ENCODE results near the gene ANGEL2.

The ANGEL2 gene

DNA sequence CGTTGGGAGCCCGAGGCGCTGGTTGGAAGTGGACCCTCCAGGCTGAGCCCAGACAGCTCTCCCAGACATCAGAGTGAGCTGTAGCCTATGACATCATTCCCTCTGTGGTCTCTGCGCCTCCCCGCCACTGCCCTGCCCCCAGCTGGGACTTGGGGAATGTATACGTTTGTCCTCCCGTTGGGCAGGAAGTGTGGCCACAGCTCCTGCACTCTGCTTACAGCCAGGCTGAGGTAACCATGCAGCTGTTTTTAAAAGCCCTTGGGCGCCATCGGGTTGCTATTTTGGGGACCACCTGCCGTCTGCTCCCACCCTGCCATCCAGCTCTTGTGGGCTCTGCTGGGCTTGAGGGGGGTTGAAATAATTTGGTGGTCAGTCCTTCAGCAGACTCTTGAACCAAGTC is 57.5 kb downstream of the ANGEL2 start:
- H4K91ac ChIP-seq (ENCODE audit: low read depth, low read length), result no peak overlapping the region
- H3K14ac ChIP-seq (ENCODE audit: low read length), result peak overlapping the region; percentile 46
- no peak overlapping the region for H4K12ac ChIP-seq (ENCODE audit: low read depth, low read length)
- no peak overlapping the region for H3K18ac ChIP-seq (ENCODE audit: low read length)
- H3K23ac ChIP-seq (ENCODE audit: low read length), result no peak overlapping the region
- no peaks in the 10 kb centered on the region for H3K27me3 ChIP-seq (ENCODE audit: insufficient read depth, low read length)
- no peak overlapping the region for H2AK5ac ChIP-seq (ENCODE audit: low read length)
- H3K4me1 ChIP-seq (ENCODE audit: control insufficient read depth in 1 of 2, insufficient read depth in 2 of 2, low read length in 2 of 2), result peaks cover 12 to 18% of the 10 kb centered on the region in 2 experiments
- H3K4me3 ChIP-seq (ENCODE audit: low read depth, low read length), result no peak overlapping the region
- no peak overlapping the region for H3K27ac ChIP-seq (ENCODE audit: low read depth, low read length)
- no peak overlapping the region for H3K4me2 ChIP-seq (ENCODE audit: low read length)
- H3K36me3 ChIP-seq (ENCODE audit: control insufficient read depth in 1 of 2, insufficient read depth in 2 of 2, low read length in 2 of 2), result peaks cover 3% of the 10 kb centered on the region in 2 experiments
- no peak overlapping the region for H2BK5ac ChIP-seq (ENCODE audit: low read depth, low read length, poor library complexity)
- H2AFZ ChIP-seq (ENCODE audit: insufficient read depth, low read length, poor library complexity), result no peak overlapping the region
- peak overlapping the region; percentile 77 for H2BK12ac ChIP-seq (ENCODE audit: low read length)
- peaks cover 2% of the 10 kb centered on the region for H3K9me3 ChIP-seq (ENCODE audit: insufficient read depth, low read depth, low read length)
- peaks cover 4% of the 10 kb centered on the region for H3K79me1 ChIP-seq (ENCODE audit: low read length)
- H3K9ac ChIP-seq (ENCODE audit: low read length), result no peak overlapping the region
- no peak overlapping the region for H3K4ac ChIP-seq (ENCODE audit: low read depth, low read length)
- no CpG with 5 or more reads among the region's 10 CpGs for WGBS (ENCODE audit: extremely low coverage, insufficient coverage, insufficient read length)
- no peaks in the 10 kb centered on the region for H3K79me2 ChIP-seq (ENCODE audit: control insufficient read depth, insufficient read depth, low read length, poor library complexity)
- no peak for DNase-seq
- no peak overlapping the region for H2BK120ac ChIP-seq (ENCODE audit: insufficient read depth, low read length, poor library complexity)
- peak overlapping the region; percentile 37 for H4K8ac ChIP-seq (ENCODE audit: low read depth, low read length)

- H3K79me2 ChIP-seq (ENCODE audit: control insufficient read depth, insufficient read depth, low read length, poor library complexity), result no peaks in the 10 kb centered on the region
- peak overlapping the region; percentile 6 for H2BK5ac ChIP-seq (ENCODE audit: low read depth, low read length, poor library complexity)
- no peak overlapping the region for H3K4ac ChIP-seq (ENCODE audit: low read depth, low read length)
- H4K91ac ChIP-seq (ENCODE audit: low read depth, low read length), result no peak overlapping the region
- H3K14ac ChIP-seq (ENCODE audit: low read length), result peak overlapping the region; percentile 46
- H3K4me3 ChIP-seq (ENCODE audit: low read depth, low read length), result no peak overlapping the region
- no peak overlapping the region for H3K4me2 ChIP-seq (ENCODE audit: low read length)
- H2AK5ac ChIP-seq (ENCODE audit: low read length), result no peak overlapping the region
- no peak overlapping the region for H3K9ac ChIP-seq (ENCODE audit: low read length)
- peaks cover under 1% of the 10 kb centered on the region for H3K27me3 ChIP-seq (ENCODE audit: insufficient read depth, low read length)
- no peak overlapping the region for H3K27ac ChIP-seq (ENCODE audit: low read depth, low read length)
- no peak overlapping the region for H4K12ac ChIP-seq (ENCODE audit: low read depth, low read length)
- H2BK12ac ChIP-seq (ENCODE audit: low read length), result peak overlapping the region; percentile 77
- H3K23ac ChIP-seq (ENCODE audit: low read length), result no peak overlapping the region
- H2BK120ac ChIP-seq (ENCODE audit: insufficient read depth, low read length, poor library complexity), result no peak overlapping the region
- peaks cover 3% of the 10 kb centered on the region in 2 experiments for H3K36me3 ChIP-seq (ENCODE audit: control insufficient read depth in 1 of 2, insufficient read depth in 2 of 2, low read length in 2 of 2)
- WGBS (ENCODE audit: extremely low coverage, insufficient coverage, insufficient read length), result no CpG with 5 or more reads among the region's 6 CpGs
- H3K18ac ChIP-seq (ENCODE audit: low read length), result peak overlapping the region; percentile 46
- peaks cover 4% of the 10 kb centered on the region for H3K79me1 ChIP-seq (ENCODE audit: low read length)
- no peak overlapping the region for H2AFZ ChIP-seq (ENCODE audit: insufficient read depth, low read length, poor library complexity)
- DNase-seq, result no peak
- peak overlapping the region; percentile 32 for H4K8ac ChIP-seq (ENCODE audit: low read depth, low read length)
- peaks cover 12 to 18% of the 10 kb centered on the region in 2 experiments for H3K4me1 ChIP-seq (ENCODE audit: control insufficient read depth in 1 of 2, insufficient read depth in 2 of 2, low read length in 2 of 2)
- peaks cover 2% of the 10 kb centered on the region for H3K9me3 ChIP-seq (ENCODE audit: insufficient read depth, low read depth, low read length)
Measured at GRCh38 chr1:212957546-212957945, 58.1 kb downstream of the ANGEL2 start.

- H3K9me3 ChIP-seq (ENCODE audit: insufficient read depth, low read depth, low read length), result peaks cover 2% of the 10 kb centered on the region
- H3K14ac ChIP-seq (ENCODE audit: low read length), result no peak overlapping the region
- H4K91ac ChIP-seq (ENCODE audit: low read depth, low read length), result no peak overlapping the region
- H3K79me2 ChIP-seq (ENCODE audit: control insufficient read depth, insufficient read depth, low read length, poor library complexity), result peaks cover 2% of the 10 kb centered on the region
- no peaks in the 10 kb centered on the region for H3K36me3 ChIP-seq (ENCODE audit: control insufficient read depth in 1 of 2, insufficient read depth in 2 of 2, low read length in 2 of 2)
- peaks cover 4% of the 10 kb centered on the region for H3K79me1 ChIP-seq (ENCODE audit: low read length)
- no peak overlapping the region for H2BK120ac ChIP-seq (ENCODE audit: insufficient read depth, low read length, poor library complexity)
- no peak overlapping the region for H3K27ac ChIP-seq (ENCODE audit: low read depth, low read length)
- peaks cover 8% of the 10 kb centered on the region for H3K27me3 ChIP-seq (ENCODE audit: insufficient read depth, low read length)
- H3K4ac ChIP-seq (ENCODE audit: low read depth, low read length), result no peak overlapping the region
- H3K4me2 ChIP-seq (ENCODE audit: low read length), result no peak overlapping the region
- DNase-seq, result no peak
- H3K9ac ChIP-seq (ENCODE audit: low read length), result no peak overlapping the region
- H3K4me3 ChIP-seq (ENCODE audit: low read depth, low read length), result no peak overlapping the region
- WGBS (ENCODE audit: extremely low coverage, insufficient coverage, insufficient read length), result no CpG with 5 or more reads among the region's 8 CpGs
- H4K12ac ChIP-seq (ENCODE audit: low read depth, low read length), result no peak overlapping the region
- no peak overlapping the region for H3K18ac ChIP-seq (ENCODE audit: low read length)
- H3K23ac ChIP-seq (ENCODE audit: low read length), result no peak overlapping the region
- H2AFZ ChIP-seq (ENCODE audit: insufficient read depth, low read length, poor library complexity), result no peak overlapping the region
- H2BK5ac ChIP-seq (ENCODE audit: low read depth, low read length, poor library complexity), result no peak overlapping the region
- H2AK5ac ChIP-seq (ENCODE audit: low read length), result no peak overlapping the region
- no peak overlapping the region for H2BK12ac ChIP-seq (ENCODE audit: low read length)
- no peak overlapping the region for H4K8ac ChIP-seq (ENCODE audit: low read depth, low read length)
- peaks cover 16 to 22% of the 10 kb centered on the region in 2 experiments for H3K4me1 ChIP-seq (ENCODE audit: control insufficient read depth in 1 of 2, insufficient read depth in 2 of 2, low read length in 2 of 2)
Measured at GRCh38 chr1:212955961-212956620, 59.6 kb downstream of the ANGEL2 start.

DNA sequence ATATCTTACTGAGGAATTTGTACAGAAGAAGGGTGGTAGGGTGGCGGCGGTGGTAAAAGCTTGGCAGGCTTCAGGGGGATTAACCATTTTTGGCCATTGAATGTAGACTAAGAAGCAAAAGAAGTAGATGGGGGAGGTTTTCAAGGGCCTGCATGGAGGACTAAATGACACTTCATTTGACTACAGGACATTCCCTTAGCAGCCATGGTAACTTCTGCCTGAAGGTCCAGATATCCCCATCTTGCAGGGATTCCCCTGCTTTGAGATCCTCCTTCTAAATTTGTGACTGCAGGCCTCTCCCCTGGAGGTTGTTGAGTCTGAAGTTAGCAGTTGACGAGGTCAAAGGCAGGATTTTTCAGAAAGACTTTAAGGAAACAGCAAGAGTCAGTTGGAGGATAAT is 60.6 kb downstream of the ANGEL2 start:
- DNase-seq, result no peak
- no CpG with 5 or more reads among the region's 3 CpGs for WGBS (ENCODE audit: extremely low coverage, insufficient coverage, insufficient read length)
- H2BK120ac ChIP-seq (ENCODE audit: insufficient read depth, low read length, poor library complexity), result no peak overlapping the region
- no peak overlapping the region for H3K27ac ChIP-seq (ENCODE audit: low read depth, low read length)
- H3K79me2 ChIP-seq (ENCODE audit: control insufficient read depth, insufficient read depth, low read length, poor library complexity), result peaks cover 2% of the 10 kb centered on the region
- no peak overlapping the region for H4K12ac ChIP-seq (ENCODE audit: low read depth, low read length)
- no peak overlapping the region for H2AFZ ChIP-seq (ENCODE audit: insufficient read depth, low read length, poor library complexity)
- peaks cover under 1% of the 10 kb centered on the region for H3K9me3 ChIP-seq (ENCODE audit: insufficient read depth, low read depth, low read length)
- no peak overlapping the region for H3K14ac ChIP-seq (ENCODE audit: low read length)
- no peak overlapping the region for H3K18ac ChIP-seq (ENCODE audit: low read length)
- no peak overlapping the region for H3K23ac ChIP-seq (ENCODE audit: low read length)
- H3K4me3 ChIP-seq (ENCODE audit: low read depth, low read length), result no peak overlapping the region
- H2AK5ac ChIP-seq (ENCODE audit: low read length), result no peak overlapping the region
- peaks cover 7% of the 10 kb centered on the region for H3K79me1 ChIP-seq (ENCODE audit: low read length)
- H3K4ac ChIP-seq (ENCODE audit: low read depth, low read length), result no peak overlapping the region
- no peak overlapping the region for H2BK12ac ChIP-seq (ENCODE audit: low read length)
- no peak overlapping the region for H2BK5ac ChIP-seq (ENCODE audit: low read depth, low read length, poor library complexity)
- no peaks in the 10 kb centered on the region for H3K36me3 ChIP-seq (ENCODE audit: control insufficient read depth in 1 of 2, insufficient read depth in 2 of 2, low read length in 2 of 2)
- no peak overlapping the region for H4K91ac ChIP-seq (ENCODE audit: low read depth, low read length)
- peaks cover 8% of the 10 kb centered on the region for H3K27me3 ChIP-seq (ENCODE audit: insufficient read depth, low read length)
- H3K4me1 ChIP-seq (ENCODE audit: control insufficient read depth in 1 of 2, insufficient read depth in 2 of 2, low read length in 2 of 2), result peaks cover 16 to 26% of the 10 kb centered on the region in 2 experiments
- H3K9ac ChIP-seq (ENCODE audit: low read length), result no peak overlapping the region
- no peak overlapping the region for H4K8ac ChIP-seq (ENCODE audit: low read depth, low read length)
- H3K4me2 ChIP-seq (ENCODE audit: low read length), result no peak overlapping the region
